GM04504 (cell line): ENCODE results near the gene P3H2.
"Not testable (repeated sequence)": the region's sequence is repeated elsewhere in the genome, so short reads cannot be mapped to it uniquely, and the experiment has no call there.

ENCODE experiments used
- DNase-seq: peaks from one replicate; pipeline ENCODE4 v3.0.0-alpha.2; 2012; ENCODE audit warnings: low read depth

The P3H2 gene

DNA sequence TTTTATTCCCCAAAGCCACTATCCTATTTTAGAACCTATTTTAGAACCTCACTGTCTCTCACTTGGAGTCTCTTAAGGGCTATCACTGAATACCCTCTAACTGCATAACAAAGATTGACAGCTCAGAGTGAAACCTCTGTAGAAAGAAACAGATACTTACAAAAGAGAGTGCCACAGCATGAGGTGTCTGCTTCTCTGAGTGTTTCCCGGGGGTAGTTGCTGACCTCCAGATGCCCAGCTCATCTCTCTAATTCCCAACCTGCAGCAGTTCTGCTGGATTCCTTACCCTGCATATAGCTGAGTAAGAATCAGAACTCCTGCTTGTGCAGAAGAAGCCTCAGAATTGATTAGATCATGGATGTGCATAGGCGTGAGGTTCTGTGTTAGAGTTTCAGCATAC, 34.5 kb downstream of the P3H2 start:
- DNase-seq = no peak

DNA sequence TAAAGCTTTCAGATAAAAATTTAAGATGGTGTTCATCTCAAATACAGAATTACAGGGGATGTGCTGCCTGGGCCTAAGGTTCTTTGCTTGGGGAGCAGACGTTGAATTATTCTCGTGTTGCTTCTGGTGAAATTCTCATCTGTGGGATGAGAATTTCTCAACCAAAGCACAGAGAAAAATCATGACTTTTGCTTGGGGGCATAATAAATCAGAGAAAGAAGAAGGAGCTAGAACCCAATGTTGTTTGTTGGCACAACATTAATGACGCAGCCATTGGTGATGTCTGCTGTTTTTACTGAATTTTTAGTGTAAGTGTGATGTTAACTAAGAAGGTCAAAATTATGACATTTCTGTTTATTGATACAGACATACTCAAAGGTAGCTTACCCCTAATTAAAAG, 35.7 kb downstream of the P3H2 start:
- no peak for DNase-seq

DNA sequence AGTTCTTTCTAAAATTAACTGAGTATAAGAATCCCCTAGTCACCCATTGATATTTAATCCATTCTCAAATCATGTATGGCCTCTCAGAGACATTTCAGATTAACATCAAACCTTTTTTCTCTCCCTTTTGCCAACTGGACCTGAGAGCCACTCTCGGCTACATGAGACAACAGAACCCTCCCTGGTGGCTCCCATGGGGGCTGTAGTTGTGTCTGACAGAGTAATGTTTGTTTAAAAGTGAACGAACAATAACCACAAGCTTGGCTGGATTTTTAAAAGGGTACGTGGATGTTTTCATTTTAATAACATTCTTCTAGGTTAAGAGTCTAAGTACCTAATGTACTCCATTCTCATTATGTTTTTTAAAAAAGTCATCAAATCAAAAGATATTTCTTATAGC, 37.1 kb downstream of the P3H2 start:
- no peak for DNase-seq

DNA sequence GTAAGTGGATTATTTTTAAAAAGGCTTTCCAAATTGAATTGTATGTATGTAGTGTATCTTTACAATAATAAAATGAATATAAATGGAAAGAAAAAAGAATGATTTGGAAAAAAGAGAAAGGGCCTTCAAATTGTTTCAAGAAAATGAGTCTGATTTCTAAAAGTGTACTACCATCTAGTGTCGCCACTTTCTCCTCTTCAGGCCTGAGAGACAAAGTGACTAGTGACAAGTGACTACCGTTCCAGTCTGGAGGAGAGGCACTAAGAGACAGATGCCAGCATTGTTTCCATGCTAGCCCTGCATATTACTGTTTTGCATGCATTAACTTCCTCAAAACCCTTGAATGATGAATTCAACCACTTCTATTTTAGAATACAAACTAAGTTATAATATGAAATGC, 39.3 kb downstream of the P3H2 start:
- no peak for DNase-seq

DNA sequence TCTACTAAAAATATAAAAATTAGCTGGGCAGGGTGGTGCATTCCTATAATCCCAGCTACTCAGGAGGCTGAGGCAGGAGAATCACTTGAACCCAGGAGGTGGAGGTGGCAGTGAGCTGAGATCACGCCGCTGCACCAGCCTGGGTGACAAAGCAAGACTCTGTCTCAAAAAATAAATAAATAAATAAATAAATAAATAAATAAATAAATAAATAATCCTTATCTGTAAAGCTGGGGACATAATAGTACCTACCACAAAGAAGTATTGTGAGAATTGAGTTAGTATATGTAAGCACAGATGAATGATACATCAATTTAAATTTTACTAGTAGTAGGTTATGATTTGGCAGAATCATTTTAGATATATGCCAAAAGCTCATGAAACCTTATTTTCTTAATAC, 41.5 kb downstream of the P3H2 start:
- DNase-seq = not testable (repeated sequence)

DNA sequence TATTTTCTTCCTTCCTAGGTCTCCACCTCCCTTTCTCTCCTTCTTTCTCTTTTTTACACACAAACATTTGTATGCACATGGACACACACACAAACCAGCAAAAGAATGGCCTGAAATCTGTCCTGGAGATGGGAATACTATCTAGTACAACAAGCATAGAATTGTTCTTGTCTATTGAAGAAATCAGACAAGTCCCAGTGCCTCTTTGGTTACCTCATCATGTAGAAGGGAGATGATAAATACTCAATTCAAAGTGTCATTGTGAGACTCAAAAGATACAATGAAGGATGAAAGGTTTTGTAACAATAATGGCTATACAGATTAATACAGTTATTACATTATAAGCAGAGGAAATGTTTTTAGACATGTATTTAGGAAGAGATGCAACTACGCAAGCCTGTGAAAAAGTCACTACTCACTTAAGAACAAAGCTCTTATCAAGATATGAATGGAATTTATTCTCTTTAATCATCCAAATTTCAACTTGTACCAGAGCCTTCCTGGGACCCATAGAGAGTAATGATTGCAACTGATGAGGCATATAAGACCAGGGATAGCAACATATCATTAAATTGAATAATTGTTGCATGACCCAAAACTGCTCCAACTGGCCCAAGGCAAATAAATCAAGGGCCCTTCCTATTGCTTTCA, 43.2 kb downstream of the P3H2 start:
- no peak for DNase-seq

DNA sequence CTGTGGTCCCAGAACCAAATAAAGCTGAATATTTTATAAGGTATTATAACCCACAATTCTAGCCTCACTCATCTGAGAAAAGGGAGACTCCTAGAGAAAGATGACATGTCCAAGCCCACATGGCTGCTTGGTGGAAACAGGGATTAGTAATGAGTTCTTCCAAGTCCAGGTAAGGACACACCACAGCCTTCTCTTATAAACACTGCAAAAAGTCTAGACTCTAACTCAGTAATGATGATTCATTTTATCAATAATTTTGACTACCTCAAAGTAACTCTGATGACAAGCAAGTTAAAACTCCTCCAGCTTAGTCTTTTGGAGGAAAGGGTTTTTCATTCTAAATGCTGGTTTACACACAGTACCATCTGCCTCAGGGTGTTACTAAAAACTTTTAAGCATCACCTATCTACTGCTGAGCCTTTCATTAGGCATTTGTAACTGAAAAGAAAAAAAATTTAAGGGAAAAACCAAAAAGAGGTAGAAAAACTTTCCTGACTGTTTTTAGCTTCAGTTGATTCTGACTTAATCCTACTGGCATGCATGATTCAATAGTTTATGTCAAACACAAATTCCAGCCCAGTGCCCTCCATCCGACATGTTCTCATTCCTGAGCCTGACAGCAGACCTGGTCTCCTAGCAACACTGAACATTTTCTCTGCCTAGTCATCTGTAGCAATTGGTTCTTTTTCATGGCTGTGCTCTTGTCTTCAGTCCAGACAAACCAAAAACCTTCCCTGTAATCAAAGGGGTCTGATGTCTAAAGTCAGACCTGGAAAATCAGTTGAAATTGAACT, 43.9 kb downstream of the P3H2 start:
- DNase-seq = peak; percentile 93

DNA sequence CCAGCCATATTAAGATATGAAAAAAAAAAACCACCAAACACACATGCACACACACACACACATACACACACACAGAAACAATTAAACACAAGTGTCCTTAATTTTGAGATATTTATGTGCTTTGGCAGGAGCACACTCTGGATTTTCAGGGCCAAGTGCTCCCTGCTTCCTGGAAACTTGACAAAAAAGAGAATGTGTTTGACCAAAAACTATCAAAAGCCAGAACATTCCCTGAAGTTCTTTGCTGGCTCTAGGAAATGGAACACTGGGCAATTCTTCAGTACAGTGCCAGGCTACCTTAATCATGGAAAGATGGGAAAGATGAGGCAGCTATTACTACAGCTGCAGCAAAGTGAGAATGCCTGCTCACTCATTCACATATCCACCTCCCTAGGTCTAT, 44.6 kb downstream of the P3H2 start:
- peak; percentile 62 for DNase-seq

DNA sequence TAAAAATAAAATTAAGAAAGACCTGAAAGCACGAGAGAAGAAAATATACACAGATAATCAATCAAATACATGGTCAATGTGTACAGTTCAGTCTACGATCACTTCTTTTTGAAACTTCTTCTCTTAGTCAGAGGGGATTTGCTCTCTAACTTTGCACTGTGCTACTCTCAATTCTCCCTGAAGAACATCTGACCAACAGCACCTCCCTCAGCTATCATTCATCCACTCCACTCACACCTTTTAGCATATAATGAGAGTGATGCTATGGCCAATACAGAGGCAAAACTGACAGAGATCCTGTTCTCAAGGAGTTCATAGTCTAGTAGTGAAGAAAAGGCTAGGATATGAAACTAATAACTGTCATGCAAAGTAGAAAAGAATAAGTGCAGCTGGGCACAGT, 45.9 kb downstream of the P3H2 start:
- DNase-seq = no peak

DNA sequence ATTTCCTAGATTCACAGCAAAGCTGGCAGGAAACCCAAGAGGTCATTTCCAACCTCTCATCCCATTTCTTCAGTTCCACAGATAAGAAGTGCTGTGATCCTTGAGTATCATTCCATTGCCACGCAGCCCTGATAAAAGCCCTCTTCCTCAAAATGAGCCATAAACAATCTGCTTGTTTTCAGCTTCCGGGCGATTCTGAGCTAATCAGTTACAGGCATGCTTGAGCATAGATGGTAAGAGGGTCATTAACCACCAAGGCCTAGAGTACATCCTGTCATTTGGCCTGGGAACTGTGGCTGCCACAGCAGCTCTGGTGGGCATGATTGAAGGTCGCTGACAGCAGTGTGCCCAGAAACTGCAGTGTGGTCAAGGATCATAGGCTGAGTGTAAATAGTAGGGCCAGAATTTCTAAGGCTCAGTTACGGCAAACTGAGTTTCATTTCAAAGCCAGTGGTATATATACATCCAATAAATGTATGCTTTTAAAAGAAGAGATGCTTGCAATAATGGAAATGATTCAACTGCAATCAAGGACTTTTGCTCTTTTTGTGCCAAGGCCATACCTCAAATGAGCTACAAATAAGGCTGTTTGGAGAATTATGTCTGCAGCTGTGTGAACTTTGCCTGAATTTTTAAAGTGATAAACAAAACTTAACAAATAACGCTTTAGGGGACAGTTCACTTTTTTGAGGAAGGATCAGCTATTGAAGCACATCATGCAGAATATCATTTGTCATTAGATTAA, 47.3 kb downstream of the P3H2 start:
- no peak for DNase-seq

DNA sequence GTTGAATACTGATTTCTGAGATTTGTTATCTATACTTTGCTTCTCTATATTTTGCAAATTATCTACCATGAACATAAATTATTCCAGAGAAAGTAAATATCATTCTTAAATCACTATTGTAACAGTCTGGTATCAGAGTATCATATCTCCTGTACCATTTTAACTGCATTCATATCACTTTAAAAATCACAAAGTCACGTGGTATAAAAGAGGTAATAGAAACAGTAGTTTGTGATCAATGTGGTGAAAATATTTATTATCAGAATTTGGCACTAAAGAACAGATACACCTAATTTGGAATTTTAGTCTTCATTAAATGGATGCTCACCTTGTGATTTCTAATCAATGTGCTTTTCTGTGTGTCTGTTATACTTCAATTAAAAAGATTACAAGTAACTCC, 47.8 kb downstream of the P3H2 start:
- no peak for DNase-seq

DNA sequence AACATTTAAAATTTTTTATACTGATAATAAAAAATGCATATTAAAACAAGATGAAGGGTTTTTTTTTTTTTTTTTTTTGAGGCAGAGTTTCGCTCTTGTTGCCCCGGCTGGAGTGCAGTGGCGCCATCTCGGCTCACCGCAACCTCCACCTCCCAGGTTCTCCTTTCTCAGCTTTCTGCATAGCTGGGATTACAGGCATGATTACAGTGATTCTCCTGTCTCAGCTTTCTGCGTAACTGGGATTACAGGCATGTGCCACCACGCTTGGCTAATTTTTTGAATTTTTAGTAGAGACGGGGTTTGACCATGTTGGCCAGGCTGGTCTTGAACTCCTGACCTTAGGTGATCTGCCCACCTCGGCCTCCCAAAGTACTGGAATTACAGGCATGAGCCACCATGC, 48.8 kb downstream of the P3H2 start:
- DNase-seq = not testable (repeated sequence)

DNA sequence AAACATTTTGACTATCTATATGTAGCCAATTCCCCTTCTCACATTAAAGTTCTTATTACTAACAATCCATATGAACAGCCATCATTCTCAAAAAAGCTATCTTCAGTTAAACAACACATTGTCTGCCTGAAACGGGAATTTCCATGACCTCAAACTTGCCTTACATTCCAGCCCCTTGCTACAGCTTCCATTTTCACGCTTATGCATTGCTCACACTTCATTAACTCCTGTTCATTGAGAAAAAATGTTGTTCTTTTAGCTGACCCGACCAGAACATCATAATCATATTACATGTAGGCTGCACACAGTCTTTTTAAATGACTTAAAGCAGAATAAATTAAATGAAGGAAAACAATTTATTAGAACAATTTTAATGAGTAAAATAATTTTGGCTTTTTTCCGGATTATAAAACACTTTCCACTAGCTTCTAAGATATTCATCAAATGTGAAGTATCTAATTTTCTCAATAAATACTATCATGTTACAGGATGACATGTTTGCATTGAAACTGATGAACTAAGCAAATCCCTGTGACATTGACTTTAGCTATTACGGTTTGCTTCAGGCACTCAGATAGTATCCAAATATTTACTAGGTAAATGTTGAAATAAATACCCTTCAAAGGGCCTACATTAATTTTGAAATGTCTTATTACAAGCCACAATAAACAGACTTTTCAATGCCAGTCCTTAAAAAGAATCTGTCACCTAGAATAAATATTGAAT, 49.9 kb downstream of the P3H2 start:
- DNase-seq = no peak

DNA sequence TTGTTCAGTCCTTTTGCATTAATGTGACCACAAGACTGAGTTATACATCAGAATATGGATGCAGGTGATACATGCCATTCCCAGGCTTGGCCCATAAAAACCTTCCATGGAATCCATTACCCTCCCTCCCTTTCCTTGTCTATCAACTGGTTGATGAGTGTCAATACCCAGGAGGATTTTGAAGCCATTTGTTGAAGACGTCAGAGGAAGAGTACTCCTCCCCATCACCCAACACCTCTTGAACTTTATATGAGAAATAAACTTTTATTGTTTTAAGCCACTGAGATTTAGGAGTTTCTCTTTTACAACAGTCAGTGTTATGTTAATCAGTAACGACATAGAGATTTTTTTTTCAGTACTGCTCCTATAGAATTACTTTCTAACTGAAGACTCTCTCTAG, 55.5 kb downstream of the P3H2 start:
- no peak for DNase-seq

DNA sequence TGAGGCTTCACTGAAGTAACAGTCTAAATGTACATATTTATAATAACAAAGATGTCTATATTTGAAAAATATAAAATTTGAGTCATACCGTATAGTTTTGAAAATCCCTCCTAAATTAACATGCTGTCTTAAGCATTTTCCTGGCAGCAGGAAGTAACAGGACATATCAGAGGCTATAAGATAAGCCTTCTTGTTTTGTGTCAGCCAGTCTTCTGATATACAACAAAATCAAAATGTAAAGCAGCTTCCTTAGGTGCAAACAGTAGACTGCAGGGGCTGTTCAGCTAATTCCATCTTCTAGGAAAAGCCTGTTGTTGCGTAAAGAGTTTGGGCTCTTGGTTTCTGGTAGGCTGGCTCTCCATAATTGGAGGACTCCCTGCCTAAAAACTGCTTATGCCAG, 56.0 kb downstream of the P3H2 start:
- DNase-seq = no peak

DNA sequence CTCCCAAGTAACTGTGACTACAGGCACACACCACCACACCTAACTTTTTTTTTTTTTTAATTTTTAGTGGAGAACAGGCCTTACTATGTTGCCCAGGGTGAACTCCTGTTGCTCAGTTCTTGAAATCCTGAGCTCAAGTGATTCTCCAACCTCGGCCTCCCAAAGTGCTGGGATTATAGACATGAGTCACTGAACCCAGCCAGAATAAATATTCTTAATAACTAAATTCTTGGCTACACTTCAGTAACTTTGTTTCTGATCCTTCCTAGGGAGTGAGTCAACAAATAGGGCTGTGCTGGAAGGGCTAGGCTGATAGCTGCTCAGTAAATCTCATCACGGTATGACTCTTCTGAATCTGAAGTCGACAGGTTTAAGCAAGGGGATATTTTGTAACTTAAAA, 56.6 kb downstream of the P3H2 start:
- DNase-seq = peak; percentile 78

DNA sequence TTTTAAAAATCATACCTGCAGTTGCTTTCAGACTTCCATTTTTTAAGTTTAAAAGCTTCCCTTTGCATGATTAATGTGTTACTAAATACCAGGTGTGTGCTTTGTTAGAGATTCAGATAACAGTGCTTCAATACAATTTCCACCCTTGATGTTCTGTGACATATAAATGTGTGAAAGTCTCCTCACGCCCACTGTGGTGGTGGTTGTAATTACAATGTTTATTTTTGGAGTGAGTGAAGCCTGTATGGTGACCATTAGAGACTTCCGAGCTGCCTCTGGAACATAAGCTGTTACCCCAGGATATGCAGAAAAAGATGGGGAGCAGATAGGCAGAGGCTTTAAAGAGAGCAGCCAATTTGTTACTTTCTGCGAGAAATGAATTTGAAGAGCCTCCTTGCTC, 57.2 kb downstream of the P3H2 start:
- no peak for DNase-seq

DNA sequence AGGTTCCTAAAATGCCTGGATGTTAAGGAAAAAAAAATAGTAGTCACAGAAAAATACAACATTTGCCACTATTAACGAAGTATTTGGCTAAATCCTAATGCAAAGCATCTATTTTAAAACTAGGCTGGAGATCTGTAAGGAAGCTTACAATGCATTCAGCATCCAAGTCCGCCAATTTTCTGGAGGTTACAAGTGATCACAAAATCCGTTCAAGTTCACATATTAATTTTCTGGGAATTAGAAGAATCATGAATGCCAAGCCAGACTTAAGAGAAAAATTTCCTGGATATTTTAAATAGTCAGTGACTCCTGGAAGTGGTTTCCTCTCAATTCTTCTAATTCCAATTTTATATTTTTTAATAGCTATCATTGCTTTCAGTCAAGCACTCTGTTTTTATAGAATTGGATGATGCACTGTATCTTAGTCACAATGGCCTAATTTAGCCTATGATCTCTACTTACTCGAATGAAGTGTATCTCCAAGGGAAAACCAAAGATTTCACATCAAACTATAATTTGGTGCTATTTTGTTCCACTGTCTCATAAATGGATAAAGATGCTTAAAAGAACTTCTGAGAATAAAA, 60.4 kb downstream of the P3H2 start:
- DNase-seq = no peak

DNA sequence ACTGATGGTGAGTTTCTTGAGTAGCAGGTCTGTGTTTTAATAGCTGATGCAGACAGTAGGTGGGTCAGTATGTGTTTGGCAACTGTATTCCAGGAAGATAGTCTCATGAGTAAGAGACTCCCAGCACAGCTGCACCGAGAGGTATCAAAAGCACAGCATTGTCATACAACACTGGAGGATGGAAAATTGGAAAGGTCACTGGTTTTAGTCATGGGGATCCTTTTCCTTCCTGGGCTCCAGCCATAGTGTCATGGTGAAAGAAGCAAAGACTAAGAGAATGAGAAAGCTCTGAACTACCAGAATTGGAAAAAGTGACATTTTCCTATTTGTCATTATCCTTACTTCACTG, 61.5 kb downstream of the P3H2 start:
- no peak for DNase-seq

DNA sequence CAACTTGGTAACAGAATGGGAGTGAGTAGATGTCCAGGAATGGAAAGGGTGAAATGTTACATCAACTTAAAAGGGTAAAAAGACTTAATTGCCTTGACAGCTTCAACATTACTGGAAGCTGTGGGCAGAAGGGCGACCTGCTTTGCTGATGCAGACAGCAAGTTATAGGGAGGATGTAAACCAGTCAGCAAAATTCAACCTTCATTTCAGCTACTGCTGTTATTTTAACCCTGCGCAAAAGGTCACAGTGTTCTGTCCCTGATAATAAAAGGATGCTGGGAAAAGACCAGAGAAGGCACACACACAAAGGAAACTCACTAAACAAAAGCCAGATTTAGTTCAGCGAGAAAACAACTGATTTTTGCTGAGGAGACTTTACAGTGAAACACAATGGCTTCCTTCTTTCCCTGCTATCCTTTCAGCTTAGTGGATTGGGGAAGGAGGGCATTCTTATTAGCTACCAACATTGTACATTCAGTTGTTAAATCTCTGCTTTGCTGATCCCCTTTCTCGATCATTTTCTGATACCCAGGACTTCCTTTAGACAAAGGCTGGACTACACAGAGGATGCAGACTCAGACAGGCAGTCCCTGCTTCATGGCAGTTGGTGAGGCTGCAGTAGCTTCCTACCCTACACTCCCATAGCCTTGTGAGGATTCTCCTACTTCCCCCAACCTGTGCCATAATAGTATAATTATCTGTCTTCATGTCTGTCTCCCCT, 62.0 kb downstream of the P3H2 start:
- no peak for DNase-seq

DNA sequence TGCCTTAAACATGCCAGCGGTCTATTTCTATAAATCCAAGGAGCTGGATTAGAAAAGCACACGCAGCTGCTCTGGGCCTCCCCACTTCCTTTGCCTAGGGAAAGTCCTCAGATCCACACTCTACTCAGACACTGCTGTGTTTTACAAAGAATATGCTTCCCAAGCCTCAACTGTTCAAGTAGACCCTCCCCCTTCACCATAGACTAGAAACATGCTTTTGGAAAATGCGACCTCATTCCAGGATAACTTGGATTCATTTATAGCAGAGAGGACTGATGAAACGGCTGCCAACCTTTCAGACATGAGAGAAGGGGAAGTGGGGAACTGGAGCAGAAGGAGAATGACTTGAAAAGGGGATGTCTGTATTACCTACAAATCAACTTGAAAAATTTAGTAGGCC, 64.0 kb downstream of the P3H2 start:
- no peak for DNase-seq

DNA sequence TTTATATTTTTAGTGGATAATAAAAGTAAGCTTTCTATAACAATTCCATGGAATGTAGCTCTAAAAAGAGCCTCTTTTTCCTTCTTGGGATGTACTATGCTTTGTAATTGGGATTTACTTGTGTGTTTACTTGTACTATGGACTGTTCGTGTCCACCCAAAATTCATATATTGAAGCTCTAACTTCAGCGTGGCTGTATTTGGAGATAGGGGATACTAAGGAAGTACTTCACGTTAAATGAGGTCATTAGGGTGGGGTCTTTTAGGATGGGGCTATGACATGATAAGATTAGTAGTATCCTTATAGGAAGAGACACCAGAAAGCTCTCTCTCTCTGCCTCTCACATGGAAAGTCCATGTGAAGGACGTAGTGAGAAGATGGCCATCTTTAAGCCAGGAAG, 64.9 kb downstream of the P3H2 start:
- no peak for DNase-seq
